Measurements from ENCODE around the gene LRTM2. TPM values are rescaled to one million over a fixed set of nuclear protein-coding genes. Genes with fewer than 3 reads are reported as not detected.

The LRTM2 gene
- total RNA-seq, 1 donor from 2014 or later = not detected

- DNase-seq (ENCODE audit: extremely low read depth, low read depth, low spot score) = no peak
Measured at GRCh38 chr12:1880153-1880845, 59.9 kb downstream of the LRTM2 start.

GRCh38 chr12:1880876-1881275 is 60.5 kb downstream of the LRTM2 start:
- DNase-seq (ENCODE audit: extremely low read depth, low read depth, low spot score) = no peak

- DNase-seq (ENCODE audit: extremely low read depth, low read depth, low spot score) = no peak
Measured at GRCh38 chr12:1881301-1881700, 60.9 kb downstream of the LRTM2 start.

DNA sequence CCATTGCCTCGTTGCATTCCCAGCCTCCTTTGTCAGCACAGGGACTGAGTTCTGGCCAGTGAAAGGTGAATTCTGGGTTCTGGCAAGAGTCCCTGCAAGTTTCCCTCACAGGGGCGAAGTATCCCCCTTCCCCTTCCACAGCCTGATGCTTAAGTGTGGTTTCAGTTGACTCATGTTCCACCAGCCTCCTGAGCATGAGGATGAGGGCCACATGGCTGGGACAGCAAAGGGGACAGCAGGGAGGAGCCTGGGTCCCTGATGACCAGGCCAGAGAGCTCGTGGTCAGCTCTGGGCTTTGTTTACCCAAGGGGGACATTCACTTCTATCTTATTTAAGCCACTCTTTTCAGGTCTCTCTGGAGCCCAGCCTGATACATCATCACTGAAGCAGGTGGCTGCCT is 61.6 kb downstream of the LRTM2 start:
- DNase-seq (ENCODE audit: extremely low read depth, low read depth, low spot score) = no peak

DNA sequence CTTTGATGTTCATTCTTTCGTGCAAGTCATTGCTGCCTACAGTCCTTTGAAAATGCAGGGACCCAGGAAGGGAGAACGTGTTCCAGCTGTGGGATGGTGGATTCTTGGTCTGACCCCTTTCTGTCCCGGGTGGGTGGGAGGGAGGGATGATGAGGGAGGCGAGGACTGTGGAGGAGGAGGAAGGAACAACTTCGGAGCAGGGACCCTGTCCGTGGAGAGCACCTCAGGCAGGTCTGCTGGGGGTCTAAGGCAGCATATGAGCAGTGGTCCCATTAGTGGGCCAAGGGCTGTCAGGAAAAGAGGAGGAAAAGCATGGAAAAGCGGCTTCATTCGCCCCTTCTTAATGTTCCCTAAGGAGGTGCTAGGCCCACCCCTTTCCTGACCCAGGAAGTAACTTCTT is 62.0 kb downstream of the LRTM2 start:
- DNase-seq (ENCODE audit: extremely low read depth, low read depth, low spot score) = no peak

DNA sequence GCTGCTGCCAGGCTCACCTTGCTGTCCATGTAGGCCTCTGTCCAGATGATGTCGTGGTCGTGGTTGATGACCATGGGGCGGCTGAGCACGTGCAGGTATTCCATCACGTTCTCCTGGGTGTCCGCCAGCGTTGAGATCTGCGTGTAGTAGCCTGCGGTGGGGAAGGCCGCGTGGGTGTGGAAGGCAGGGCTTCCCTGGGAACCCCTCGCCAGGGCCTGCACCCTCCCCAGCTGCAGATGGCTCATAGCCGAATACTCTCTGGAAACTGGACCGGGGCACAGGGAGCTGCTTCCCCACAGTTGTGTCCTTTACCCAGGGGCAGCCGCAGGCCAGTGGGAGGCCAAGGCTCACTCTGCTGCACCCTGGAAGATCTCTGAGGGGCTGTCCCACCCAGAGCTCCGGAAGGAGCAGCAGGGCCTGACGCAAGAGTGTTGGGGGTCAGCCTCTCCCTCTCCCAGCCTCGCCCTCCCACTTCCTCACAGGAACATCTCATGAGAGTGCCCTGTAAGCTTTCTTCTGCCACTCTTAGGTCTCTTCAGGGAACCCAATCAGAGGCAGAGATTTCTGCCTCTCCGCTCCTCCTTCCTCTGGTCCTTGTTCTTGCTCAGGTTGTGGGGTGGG is 62.6 kb downstream of the LRTM2 start:
- no peak for DNase-seq (ENCODE audit: extremely low read depth, low read depth, low spot score)

- DNase-seq (ENCODE audit: extremely low read depth, low read depth, low spot score) = no peak
Measured at GRCh38 chr12:1883513-1883912, 63.1 kb downstream of the LRTM2 start.

GRCh38 chr12:1884651-1885050 is 64.3 kb downstream of the LRTM2 start:
- no peak for DNase-seq (ENCODE audit: extremely low read depth, low read depth, low spot score)

GRCh38 chr12:1885082-1885596 is 64.8 kb downstream of the LRTM2 start:
- DNase-seq (ENCODE audit: extremely low read depth, low read depth, low spot score) = no peak

GRCh38 chr12:1885599-1886245 is 65.4 kb downstream of the LRTM2 start:
- DNase-seq (ENCODE audit: extremely low read depth, low read depth, low spot score) = no peak

Other genes starting within 250 kb of the LRTM2 start
- 10.9 and 14.1 TPM in 2 replicates for gene FBXL14, start 226.0 kb upstream of the LRTM2 start, total RNA-seq
- 9.4 and 9.6 TPM in 2 replicates for gene WNT5B, start 191.3 kb upstream of the LRTM2 start, total RNA-seq
- gene ADIPOR2, start 129.5 kb upstream of the LRTM2 start, total RNA-seq = 20.8 and 38.2 TPM in 2 replicates
- 0.76 TPM in 1 of 2 replicates, not detected in the other for gene CACNA2D4, start 98.1 kb downstream of the LRTM2 start, total RNA-seq
- 19.2 and 26.4 TPM in 2 replicates for gene DCP1B, start 183.9 kb downstream of the LRTM2 start, total RNA-seq
- 0.47 and 5.6 TPM in 2 replicates for gene CACNA1C, start 232.4 kb downstream of the LRTM2 start, total RNA-seq

Measured in glomerular endothelial cell (primary cell).